ENCODE data around the gene YEATS2.
"Not testable (repeated sequence)": the region's sequence is repeated elsewhere in the genome, so short reads cannot be mapped to it uniquely, and the experiment has no call there.

Gene YEATS2

DNA sequence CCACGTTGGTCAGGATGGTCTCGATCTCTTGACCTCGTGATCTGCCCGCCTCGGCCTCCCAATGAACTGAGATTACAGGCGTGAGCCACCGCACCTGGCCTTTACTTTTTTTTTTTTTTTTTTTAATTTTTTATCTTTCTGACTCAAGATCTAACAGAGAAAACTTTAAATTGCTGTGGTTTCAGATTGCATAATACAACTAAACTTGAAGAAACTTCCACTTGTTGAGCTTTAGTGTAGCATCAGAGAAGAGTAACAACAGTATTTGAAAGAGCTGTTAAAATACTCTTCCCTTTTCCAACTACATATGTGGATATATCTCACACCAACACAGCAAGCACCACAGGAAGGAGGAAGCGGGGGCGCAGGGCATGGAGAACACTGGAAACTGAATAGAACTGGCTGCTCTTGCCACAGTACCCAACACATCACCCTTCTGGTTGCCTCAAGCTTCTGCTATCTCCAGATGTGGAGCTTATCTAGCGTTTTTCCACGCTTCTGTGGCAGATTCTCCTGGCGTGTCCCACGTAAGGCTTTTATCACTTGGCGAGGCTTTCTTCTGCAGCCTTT lies 82.4 kb downstream of the YEATS2 start:
- DNase-seq = no peak

DNA sequence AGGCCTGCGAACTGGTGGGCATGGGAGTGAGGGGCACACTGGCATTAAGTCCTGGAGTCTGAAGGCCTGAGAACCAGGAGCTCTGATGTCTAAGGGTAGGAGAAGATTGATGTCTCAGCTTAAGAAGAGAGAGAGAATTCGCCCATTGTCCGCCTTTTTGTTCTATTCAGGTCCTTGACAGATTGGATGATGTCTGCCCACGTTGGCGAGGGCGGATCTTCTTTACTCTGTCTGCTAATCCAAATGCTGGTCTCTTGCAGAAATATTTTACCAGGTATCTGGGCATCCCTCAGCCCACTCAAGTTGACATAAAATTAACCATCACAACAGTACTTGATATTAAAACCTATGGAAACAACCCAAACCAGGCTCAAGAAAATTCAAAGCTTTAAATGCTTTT lies 83.6 kb downstream of the YEATS2 start:
- DNase-seq = no peak

DNA sequence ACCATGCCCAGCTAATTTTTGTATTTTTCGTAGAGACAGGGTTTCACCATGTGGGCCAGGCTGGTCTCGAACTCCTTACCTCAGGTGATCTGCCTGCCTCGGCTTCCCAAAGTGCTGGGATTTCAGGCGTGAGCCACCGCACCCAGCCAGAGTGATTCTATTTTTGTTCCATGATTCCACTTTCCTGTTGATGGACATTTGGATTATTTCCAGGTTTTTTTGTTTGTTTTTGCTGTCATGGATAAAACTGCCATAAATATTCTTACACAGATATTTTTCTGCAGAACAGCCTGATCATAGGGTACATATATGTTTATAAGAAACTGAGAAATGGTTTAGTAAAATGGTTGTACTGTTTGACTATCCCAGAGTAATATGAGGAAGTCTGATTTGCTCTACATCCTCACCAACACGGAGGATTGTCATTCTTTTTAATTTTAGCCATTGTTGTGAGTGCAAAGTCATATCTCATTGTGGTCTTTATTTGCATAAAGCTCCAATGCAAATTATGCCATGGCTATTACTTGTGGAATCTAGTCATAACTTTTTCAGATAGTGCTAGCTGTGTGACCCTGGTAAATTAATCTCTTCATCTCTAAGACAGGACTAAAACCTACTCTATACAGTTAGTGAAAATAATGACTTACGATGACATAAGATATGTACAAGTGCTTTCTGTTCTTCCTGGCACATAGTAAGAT lies 85.1 kb downstream of the YEATS2 start:
- DNase-seq = no peak

DNA sequence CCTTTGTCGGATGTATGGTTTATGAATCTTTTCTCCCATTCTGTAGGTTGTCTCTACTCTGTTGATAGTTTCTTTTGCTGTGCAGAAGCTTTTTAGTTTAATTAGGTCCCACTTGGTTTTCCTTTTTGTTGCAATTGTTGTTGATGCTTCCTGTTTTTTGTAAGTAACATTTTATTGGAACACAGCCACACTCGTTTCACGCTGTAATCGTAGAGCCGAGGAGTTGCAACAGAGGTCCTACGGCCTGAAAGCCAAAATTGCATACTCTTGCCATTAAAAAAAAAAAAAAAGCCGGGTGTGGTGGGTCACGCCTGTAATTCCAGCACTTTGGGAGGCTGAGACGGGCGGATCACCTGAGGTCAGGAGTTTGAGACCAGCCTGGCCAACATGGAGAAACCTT lies 86.9 kb downstream of the YEATS2 start:
- DNase-seq = not testable (repeated sequence)

DNA sequence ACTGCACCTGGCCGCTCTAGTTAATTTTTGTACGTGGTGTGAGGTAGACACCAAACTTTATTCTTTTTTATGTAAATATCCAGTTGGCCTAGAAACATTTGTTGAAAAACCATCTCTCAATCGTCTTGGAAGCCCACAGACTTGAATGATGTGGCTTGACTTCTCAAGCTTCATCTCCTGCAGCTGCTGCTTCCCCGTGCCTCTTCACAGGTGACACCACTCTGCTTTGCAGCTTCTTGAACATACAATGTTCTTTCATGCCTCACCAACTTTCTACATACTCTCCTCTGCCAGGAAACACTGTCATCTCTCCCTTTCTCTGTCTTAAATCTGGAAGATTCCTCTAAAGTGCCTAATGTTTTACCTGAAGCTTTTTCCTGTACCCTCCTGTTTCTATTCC lies 92.2 kb downstream of the YEATS2 start:
- DNase-seq = no peak

DNA sequence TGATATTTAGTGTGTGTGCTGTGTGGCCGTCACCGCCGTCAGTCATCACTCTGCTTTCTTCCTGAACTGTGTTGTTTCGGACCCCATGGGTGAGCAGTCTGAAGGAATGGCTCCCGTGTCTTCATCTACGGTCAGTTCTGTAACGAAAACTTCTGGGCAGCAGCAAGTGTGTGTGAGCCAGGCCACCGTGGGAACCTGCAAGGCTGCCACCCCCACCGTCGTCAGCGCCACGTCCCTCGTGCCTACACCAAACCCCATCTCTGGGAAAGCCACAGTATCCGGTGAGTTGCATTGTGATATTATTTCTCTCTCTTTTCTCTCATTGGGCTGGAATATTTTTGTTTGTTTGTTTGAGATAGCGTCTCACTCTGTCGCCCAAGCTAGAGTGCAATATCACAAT lies 93.1 kb downstream of the YEATS2 start:
- no peak for DNase-seq

DNA sequence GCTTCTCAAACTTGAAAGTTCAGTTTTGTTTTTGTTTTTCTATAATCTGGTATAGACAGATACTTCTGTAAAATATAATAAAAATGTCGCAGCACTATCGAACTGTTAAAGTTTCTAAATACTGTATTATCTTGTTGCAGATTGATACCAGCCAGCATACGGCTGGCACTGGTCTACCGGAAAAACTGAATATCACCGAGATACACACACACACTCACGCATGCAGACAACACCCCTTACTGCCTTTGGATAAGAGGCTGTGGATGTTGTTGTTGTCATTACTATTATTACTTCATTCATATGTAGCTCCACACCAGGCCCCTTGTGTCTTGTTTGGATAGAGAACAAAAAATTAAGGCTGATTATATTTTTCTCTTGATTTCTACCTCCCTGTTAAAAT lies 95.4 kb downstream of the YEATS2 start:
- DNase-seq = no peak

DNA sequence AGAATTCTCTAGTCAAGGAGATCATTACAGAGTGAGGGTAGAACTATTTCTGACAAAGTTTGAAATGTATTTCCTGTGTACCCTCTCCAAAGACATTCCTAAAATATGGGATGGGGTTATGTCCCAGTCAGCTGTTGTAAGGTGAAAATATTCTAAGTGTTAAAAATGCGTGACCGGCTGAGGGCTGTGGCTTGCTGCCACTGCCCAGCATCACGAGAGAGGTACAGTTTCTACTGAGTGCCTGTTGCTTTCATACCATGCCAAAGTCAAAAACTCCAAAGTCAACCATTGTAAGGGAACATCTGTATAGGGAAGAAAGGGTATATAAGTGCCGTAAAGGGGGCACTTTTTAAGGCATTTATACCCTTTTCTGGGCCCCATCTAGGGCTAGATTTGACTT lies 96.9 kb downstream of the YEATS2 start:
- no peak for DNase-seq

DNA sequence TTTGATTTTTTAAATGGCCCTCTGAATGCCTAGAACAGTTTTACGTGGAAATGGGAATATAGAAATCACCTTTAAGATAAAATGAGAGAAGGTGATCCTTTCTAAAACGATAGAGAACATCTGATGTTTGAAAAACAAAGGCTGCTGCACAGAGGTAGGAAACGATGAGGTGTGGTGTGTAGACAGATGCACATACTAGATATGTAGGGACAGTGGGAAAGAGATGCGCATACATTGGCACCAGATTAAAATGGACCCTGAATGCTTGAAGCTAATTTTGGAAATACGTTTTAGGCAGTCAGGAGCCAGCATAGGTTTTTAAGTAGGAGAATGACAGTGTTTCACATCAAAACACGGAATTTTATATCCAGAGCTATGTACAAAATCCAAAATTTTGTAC lies 98.8 kb downstream of the YEATS2 start:
- no peak for DNase-seq

DNA sequence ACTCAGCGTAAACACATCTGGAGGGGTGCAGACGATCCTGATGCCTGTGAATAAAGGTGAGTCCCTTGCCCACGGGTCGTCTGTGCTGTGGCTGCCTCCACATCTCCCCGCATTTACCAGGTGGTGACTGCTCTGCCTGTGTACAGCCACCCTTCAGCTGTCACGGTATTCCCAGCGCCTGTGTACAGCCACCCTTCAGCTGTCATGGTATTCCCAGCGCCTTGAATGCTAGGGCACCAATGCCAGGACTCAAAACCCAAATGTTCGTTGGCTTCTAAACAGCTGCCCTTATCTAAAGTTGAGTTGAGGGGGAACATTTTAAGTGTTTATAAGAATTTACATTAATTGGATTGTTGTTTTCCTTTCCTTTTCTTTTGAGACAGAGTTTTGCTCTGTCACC lies 100.4 kb downstream of the YEATS2 start:
- DNase-seq = no peak

DNA sequence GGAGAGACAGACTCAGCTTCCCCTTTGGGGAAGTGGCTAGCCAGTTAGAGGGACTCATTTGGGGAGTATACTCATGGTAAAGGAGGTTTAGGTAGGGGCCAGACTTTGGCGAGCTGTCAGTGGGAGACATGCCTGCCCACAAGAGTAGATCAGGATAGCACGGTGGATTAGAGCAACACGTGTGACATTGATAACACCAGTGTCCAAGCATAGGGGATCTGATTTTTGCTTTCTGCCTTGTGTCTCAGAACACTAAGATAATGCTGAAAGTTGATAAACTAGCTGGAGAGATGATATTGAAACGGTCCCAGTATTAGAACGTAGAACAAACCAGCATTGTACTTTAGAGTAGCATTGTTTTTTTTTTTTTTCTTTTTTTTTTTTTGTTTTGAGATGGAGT lies 101.9 kb downstream of the YEATS2 start:
- no peak for DNase-seq

DNA sequence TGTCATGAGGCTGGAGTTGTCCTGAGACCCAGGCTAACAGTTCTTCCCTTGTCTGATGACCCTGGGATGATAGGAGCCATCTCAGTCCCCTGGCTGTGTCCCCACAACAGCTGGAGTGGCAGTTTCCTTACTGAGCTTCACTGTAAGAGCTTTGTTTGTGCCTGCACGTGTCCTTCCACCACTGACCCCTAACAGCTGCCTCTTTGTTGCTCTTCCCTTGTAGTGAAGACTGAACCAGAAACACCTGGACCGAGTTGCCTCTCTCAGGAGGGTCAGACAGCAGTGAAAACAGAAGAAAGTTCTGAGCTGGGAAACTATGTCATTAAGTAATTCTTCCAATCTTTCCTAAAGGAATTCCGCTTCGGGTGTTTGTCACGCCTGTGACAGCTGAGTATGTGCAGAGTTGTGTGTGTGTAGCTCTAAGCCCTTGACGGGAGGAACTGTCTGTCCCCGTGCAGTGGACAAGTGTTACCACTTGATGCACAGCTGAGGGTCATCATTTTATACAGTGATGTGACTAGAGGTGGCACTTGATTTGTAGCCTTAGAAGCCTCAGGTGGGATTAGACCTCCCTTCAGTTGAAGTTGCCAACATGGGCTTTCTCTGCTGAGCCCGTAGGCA lies 102.8 kb downstream of the YEATS2 start:
- DNase-seq = no peak

DNA sequence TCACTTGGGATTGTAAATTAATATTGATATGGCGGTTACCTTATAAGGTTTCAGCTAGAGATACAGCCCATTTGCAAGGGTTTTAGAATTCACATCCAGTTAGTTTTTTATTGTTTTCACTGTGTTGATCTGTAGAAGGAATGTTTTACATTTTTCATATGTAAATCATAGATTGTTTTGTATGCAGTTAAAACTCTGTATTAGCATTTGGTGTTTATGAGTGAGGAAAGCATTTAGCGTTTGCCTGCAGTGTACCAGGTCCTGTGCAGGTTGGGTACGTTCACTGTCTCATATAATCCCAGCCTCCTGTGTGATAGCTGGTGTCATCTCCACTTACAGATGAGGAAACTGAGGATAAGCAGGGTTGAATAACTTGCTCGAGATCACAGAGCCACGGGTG lies 104.0 kb downstream of the YEATS2 start:
- DNase-seq = no peak

DNA sequence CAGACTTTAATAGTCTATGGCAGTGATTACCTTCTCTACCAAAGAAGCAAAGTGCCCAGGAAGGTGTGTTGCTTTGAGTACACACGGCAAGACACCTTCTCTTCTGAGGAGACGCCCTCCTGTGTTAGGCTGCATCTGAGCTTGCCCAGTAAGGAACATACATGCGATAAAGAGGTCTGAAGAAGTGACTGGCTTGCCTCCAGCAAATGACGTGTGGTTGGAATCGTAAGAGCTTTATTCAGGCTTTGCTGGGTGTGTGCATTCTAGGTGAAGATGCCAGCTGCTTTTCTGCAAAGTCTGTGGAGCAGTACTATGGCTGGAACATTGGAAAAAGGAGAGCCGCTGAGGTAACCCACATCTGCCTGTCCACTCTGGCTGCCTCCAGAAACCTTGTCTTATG lies 105.4 kb downstream of the YEATS2 start:
- no peak for DNase-seq

DNA sequence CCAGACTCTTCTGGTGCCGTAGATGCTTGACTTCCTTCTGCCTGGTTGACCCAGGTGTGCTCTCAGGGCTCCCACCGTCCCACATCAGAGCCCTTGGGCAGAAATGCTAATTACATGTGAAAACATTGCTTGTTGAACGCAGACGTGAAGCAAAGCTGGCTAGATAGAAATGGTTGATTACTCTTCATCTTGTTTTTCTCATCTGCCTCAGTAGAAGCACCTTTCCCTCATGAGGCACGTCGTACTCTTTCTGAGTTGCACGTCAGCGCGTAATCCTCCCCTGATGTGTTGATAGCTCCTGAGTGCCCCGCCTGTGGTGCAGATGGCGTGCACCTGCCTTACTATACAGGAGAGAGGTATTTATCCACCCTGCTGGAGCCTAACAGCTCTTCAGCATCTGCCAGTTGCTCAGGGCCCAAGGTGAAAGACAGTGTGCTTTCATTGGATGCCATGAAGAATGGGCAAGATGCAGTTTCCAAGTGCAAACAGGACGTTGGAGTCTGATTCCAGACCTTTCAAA lies 109.7 kb downstream of the YEATS2 start:
- no peak for DNase-seq

DNA sequence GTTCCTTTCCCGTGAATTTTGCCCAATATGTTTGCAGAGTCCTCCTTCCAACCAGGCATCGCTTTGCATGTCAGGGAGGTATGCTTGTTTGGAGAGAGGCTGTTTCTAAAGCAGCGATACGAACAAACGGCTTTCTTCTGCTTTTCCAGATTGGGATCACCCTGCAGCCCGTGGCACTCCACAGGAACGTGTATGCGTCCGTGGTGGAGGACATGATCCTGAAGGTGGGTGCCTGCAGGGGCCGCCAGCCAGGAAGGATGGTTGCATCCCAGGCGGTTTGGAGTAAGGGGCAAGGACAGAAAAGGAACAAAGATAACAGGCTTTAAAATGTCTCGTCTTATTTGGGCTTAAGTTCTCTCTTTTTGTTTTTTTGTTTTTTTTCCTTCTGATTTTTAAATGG lies 110.3 kb downstream of the YEATS2 start:
- no peak for DNase-seq

DNA sequence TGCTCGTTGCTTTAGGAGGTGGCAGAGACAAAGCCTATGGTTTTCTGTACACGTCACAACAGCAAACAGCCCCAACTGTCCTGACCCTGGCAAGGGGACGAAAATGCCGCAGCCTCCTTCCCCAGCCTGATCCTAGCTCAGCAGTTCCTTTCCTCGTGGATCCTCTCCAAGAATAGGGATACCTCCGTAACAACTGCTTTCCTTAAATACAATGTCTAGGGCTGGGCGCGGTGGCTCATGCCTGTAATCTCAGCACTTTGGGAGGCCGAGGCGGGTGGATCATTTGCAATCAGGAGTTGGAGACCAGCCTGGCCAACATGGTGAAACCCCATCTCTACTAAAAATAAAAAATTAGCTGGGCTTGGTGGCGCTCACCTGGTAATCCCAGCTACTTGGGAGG lies 110.8 kb downstream of the YEATS2 start:
- DNase-seq = no peak

DNA sequence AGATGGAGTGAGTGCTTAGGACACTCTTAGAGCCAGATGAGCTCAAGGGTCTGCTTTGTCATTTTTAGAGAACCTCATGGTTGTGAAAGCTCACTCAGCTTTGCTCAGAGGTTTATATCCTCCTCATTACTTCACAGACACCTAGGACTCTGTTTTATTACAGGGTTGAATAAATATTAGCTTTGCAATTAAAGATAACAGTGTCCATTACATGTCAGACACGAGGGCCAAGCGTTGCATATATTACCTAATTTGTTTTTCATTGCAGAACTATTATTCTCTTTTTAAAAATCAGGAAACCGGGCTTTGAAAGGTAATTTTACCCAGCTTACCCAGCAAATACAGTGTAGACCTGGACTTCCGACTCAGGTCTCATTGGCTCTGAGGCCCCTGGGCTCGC lies 111.7 kb downstream of the YEATS2 start:
- no peak for DNase-seq

DNA sequence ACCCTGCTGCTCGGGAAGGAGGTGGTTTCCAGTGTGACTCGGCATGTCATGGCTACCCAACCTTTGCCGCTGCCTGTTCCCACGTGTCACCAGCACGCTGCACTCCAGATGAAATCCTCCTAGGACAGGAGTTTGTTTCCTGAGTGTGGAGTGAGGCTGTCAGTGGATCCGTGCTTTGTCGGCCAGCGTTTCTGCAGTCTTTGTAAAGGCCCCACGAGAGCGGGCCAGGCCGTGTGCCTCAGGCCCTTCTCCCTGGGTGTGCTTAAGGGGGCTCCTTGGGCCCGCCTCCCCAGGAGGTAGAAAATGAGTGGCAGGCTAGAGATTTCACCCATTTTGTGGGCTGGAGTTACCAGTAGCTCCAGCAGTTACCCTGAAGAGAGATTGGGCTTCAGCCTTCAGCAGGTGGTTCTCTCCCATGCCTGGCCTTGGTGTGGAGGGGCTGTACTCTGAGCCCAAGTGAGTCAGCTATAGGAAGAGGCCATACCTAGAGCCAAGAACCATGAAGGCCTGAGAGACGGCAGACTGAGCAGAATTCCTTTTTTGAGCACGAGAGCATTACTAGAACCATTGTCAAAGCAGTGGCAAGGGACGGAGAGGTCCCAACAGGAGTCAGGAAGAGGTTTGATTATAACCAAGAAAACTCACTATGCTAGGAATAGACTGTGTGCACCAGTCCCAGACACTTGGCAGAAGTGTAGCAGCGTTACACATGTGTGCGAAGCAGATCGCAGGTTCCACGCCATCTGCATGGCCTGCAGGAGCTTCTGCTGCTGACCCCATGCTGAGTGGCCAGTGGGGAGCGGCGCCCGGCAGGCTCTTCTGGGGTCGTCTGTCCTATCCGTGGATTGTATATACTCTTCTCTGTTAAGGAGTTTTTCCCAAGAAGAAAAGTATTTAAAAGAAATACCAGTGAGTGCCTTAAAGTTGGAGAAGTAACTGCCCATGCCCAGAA lies 113.3 kb downstream of the YEATS2 start:
- DNase-seq = no peak

DNA sequence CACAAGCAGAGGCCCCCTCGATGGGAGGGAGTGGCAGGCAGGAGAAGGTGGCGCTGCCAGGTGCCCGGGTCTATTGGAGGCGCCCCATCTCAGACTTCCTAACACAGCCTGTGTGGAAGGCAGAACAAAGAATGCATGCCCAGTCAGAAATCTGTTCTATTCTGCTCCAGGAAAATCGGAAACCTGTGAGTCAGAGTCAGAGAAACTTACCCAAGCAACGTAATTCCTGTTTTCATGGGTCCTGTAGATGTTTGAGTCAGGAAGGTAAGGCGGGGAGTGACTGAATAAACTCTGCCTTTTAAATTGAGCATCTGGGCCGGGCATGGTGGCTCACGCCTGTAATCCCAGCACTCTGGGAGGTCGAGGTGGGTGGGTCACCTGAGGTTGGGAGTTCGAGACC lies 114.0 kb downstream of the YEATS2 start:
- DNase-seq = no peak

DNA sequence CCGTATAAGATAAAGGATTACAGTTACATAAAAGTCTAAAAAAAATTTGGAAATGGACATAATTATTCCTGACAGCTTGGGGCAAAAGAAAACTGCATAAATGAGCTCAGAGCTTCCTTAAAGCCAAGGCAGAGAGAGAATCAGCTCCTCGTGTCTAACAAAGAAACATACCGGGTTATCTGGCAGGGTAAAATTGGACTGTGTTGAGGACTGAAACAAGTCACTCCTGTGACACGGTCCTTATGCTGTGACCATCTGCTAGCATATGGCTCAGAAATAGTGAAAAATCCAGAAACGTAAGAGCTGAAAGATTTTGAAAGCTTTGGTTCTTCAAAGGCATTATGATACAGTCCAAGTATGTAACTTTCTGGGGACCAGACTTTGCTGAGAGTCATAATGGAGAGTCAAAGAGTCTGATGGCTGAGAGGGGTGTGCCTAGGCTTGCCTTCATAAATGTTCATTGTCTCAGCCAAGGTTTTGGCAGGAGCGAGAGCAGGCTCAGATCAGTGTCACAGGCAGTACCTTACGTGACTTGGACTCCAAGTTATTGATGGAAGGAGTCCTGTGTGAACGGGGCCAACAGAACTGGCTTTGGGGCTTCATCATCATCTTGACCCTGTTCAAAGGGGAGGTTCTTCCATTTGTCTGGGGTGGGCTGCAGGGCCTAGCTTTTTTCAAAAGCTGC lies 115.3 kb downstream of the YEATS2 start:
- no peak for DNase-seq

DNA sequence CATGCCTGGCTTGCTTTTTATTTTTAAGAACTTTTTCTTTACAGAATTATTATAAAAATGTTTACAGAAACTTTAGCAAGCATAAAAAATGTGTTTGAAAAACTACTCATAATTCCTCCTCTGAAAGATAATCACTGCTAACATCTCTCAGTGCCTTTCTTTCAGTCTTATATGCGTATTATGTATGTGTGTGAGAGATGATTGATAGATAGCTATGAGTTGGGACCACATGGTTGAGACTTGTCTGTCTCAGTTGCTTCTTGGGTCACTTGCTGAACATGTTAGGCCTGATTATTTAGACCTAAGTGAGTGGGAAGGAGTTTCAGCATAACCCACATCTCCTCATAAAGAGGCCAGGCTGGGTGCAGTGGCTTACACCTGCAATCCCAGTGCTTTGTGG lies 116.6 kb downstream of the YEATS2 start:
- DNase-seq = no peak

DNA sequence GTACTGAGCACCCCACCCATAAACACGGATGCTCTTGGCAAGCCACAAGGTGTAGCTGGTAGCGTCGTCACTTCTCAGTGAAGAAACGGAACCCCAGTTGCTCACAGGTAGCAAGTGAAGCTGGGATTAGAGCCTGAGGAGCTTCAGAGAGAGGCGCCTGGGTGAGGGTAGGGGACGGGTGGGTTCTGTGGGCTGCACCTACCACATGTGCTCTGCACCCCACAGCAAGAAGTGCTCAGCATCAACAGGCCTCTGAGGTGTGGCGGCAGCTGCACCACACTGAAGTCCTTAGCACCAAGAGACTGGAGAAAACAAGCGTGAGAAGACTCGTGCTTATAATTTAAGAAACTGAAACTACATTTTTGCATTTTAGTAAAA lies 118.0 kb downstream of the YEATS2 start:
- DNase-seq = no peak
